ENCODE data around the gene PSMC1.

PSMC1 gene

GRCh38 chr14:90276646-90277367, 20.5 kb downstream of the PSMC1 start:
- no peak for DNase-seq

GRCh38 chr14:90277581-90278198, 21.3 kb downstream of the PSMC1 start:
- no peak for DNase-seq

GRCh38 chr14:90278199-90279175, 22.1 kb downstream of the PSMC1 start:
- DNase-seq: no peak

DNA sequence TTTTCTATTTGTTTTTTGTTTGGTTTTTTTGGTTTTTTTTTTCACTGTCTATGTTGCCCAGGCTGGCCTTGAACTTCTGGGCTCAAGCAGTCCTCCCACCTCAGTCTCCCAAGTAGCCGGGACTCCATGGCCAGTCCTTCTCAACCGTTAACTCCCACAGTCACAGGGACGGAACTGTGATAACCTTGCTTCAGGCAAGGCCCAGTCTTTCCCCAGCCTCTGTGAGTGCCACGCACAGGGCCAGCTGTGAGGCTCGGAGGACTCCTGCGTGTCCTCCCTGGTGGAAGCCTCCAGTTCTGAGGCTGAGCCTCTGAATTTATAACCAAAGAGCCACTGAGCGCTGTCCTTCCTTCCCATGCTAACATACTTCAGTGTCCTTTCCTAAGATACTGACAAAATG, 23.7 kb downstream of the PSMC1 start:
- DNase-seq: no peak

DNA sequence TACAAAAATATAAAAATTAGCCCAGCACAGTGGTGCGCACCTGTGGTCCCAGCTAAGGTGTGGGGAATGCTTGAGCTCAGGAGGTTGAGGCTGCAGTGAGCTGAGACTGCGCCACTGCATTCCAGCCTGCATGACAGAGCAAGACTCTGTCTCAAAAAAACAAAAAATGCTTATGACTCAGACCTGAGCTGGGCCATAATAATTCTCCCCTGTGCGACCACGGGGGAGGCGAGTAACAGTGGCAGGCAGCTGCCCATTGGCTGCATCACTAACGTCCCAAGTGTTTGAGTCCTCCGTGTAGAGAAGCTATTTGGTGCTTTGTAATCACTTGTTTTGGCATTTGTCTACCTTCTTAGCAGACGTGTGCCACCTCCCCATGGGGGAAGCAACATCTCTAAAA, 24.9 kb downstream of the PSMC1 start:
- no peak for DNase-seq

DNA sequence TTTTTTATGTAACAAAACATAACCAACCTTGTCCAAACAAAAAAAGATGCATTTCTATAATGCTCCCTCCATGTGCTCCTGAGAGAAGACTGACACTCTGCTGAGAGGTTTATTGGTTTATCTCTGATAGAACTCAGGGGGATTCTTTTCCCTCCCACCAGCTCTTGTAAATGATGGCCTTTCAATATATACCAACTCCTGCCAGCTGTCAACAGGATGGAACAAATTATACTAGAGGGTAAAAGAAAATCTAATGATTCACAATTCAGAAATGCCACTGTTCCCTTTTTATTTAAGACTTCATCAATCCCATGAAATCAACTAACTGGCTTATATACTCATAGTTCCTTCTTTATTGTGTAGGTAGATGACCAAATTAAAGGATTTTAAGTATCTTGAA, 25.4 kb downstream of the PSMC1 start:
- no peak for DNase-seq

DNA sequence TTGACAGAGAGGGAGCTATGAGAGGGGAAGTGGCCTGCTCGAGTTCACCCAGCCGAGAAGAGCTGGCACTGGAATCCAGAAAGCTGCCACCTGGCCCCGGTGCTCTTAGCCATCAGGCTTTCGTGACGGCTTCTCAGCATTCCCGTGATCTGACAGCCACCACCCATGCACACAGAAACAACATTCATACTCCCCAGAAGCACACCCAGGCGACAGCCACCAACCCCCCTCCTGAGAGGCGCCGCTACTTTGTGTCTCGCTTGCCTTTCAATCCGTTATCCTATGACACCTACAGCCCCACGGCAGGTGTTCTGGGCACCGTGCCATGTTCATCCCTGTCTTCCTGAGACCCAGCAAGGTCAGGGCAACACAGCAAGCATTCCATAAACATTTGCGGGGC, 31.4 kb downstream of the PSMC1 start:
- DNase-seq: no peak

- no peak for DNase-seq
Measured at GRCh38 chr14:90288651-90289355, 32.5 kb downstream of the PSMC1 start.

- no peak for DNase-seq
Measured at GRCh38 chr14:90290337-90291011, 34.1 kb downstream of the PSMC1 start.

GRCh38 chr14:90291699-90292098, 35.3 kb downstream of the PSMC1 start:
- DNase-seq: no peak

DNA sequence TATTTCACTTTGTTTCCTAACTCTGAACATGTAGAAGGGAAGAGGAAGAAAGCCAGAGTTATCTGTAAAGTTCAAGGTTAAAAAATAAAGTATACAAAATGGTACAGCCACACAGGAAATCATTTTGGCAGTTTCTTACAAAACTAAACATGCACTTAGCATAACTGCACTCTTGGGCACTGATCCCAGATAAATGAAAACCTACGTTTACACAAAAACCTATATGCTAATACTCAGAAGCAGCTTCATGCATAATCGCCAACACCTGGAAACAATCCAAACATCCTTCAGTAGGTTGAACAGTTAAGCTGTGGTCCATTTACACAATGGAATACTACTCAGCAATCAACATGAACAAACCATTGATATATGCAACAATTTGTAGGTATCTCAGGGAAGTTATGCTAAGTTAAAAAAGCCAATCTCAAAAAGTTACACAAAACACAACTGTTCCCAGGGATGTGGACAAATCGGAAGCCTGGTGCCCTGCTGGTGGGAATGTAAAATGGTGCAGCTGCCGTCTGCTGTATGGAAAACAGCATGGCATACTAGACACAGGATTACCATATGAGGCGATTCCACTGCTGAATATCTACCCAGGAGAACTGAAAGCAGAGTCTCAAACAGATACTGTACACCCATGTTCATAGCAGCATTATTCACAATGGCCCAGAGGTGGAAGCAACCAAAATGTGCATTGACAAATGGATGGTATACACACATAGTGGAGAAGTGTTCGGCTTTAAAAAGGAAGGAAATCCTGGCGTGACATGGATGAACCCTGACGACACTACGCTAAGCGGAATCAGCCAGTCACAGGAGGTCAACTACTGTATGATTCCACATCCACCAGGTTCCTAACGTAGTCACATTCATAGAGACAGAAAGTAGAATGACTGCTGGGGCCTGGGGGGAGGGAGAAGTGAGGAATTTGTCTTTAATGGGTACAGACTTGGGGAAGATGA, 37.7 kb downstream of the PSMC1 start:
- no peak for DNase-seq

DNA sequence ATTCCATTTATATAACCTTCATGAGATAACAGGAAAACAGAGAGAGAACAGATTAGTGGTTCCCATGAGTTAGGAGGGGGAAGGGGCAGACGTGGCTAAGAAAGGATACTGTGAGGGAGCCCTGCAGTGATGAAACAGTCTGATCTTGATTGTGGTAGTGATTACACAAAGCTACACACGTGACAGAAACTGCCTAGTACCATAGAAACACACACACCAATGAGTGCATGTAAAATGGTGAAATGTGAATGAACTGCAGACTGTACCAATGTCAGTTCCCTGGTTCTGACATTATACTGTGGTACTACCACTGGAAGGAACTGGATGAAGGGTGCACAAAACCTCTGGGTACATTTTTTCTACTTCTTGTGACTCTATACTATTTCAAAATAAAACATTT, 38.5 kb downstream of the PSMC1 start:
- no peak for DNase-seq

GRCh38 chr14:90295870-90296516, 39.6 kb downstream of the PSMC1 start:
- DNase-seq: no peak

GRCh38 chr14:90296641-90297040, 40.3 kb downstream of the PSMC1 start:
- DNase-seq: no peak

- DNase-seq: no peak
Measured at GRCh38 chr14:90297876-90298629, 41.7 kb downstream of the PSMC1 start.

DNA sequence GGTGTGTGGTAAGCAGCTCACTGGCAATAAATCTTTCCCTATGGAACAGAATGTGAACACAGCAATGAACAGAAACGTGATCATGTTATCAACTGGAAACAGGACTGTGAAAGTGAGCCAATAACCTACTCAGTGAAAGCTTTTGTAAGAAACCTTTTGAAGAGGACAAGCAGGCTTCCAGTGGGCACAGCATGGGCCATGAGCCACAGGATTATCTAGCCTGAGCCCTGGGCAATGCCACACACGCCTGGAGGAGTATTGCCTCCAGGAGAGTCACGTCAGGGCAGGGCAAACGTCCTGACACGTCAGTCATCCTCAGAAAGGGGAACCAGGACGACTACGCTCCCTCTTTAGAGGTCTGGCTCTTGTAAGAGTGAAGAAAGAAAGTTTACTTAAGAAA, 43.1 kb downstream of the PSMC1 start:
- DNase-seq: no peak

DNA sequence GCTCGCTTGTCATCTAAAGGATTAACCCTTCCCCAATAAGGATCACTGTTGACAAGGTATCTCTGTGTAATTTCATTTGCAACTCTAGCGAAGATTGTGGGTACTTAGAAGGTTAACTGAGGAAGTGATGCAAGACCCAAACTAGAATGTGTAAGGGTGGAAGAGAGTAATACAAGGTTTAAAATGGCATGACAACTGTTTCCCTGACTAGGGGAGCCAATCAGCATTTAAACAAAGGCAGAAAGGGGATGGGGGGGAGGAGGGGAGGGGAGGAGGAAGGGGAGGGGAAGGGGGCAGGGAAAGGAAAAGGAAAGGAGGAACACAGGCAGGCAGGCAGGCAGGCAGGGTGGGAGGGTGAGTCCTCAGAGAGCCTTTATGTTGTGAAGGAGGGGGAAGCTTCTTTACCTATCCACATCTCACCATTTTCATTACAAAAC, 44.3 kb downstream of the PSMC1 start:
- no peak for DNase-seq

GRCh38 chr14:90301122-90301521, 44.8 kb downstream of the PSMC1 start:
- no peak for DNase-seq

DNA sequence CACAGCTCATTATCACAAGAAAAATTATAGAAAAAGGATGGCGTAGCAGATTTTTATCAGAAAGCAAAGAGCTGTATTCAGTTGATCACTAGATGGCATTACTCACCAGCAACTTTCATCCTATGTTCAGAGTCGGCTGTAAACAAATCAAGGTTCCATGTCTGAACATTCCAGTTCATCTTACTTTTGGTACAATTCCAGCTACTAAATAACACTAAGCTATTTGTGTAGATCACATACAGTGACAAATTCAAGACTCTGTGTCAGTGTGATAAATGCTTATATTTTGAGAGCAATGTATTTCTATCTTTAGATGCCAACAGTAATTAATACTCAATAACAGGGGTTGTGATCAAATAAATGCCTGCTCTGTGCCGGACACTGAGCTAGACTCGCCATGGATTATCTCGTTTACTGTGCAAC, 45.3 kb downstream of the PSMC1 start:
- DNase-seq: peak; percentile 33
